G401.6 (cell line): ENCODE data around the gene FBXO24.
"Not testable (repeated sequence)": the region's sequence is repeated elsewhere in the genome, so short reads cannot be mapped to it uniquely, and the experiment has no call there.

ENCODE experiments used
- FAIRE-seq: peaks from 2 replicates; lab custom pipeline; 2012; peaks lifted over from hg19 to GRCh38; lab: Jason Lieb, UNC

Gene FBXO24

DNA sequence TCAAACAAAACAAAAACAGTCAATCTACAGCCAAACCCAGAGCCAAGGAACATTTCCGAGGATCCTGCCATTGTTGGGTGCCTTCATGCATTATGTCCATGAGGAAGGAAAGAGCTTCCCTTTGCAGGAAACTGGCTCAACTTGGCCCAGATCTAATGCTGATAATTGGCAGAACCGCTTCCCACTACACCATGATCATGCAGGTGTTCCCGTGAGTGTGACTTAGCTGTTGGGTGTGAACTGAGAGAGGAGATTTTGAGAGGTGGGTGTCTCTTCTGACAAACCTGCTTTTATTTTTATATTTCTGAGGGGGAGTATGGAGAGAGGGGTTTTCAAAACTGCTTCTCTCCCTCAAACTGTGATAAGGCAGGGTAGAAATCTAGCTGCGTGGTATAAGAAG is 27.0 kb upstream of the FBXO24 start:
- FAIRE-seq: no peak

DNA sequence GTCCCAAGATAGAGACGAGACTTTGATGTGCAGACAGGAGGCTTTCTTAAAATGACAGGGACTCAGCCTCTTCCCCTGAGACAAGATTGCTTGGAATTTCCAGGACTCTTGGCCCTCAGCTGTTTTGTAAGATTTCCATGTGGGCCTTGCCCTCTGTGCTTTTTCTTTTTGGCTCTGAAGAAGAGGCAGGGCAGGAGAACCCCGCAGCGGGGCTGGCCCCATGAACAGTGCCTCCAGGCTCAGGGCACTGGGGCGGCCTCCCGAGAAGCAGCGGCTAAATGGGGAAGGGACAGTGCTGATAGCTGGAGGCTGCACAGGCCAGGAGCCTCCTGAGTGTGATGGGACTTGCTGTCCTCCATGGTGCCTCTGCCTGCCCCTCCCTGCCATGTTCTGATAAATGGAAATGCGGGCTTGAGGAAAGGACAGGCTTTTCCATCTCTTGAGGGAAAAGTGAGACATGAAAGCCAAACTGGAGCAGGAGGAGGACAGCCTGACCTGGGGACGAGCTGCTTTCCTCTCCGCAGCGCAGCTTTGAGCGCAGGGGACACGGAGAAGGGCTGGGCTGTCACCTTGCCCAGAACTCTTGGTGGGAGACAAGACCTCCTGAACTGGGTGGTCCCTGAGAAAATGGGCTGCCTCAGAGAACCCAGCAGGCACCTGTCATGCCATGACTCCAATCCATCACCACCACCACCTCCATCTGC is 24.5 kb upstream of the FBXO24 start:
- FAIRE-seq: no peak

DNA sequence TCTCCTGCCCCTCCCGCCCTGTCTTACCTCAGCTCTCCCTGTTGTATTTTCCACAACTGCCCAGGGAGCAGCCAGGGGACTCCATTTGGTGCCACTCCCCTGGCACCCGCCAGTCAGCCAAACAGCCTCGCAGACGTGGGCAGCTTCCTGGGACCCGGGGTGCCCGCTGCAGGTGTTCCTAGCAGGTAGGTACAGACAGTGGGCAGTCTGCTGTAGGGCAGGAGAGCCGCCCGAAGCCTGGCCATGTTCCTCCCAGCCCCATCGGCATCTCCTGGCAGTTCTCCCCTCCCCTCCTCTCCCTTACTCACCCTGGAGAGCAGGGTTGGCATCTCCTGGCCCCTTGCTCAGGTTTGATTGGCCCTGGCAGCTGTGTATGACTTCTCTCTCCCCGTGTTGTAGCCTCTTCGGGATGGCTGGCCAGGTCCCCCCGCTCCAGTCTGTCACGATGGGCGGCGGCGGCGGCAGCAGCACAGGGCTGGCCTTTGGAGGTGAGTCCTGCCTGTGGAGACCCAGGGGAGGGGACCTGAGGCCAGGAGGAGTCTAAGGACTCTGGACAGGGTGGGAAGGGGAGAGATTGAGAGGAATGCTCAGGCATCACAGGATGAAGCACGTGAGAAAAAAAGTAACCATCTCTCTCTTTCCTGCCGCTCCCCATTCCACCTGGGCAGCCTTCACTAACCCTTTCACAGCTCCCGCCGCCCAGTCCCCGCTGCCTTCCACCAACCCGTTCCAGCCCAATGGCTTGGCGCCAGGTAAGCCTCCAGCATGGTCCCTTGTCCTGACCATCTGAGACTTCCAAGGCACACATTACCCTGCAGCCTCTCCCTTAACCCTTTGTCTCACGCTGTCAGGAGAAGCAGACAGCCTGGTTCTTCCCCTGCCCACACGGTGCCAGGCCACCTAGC is 23.7 kb upstream of the FBXO24 start:
- no peak for FAIRE-seq

DNA sequence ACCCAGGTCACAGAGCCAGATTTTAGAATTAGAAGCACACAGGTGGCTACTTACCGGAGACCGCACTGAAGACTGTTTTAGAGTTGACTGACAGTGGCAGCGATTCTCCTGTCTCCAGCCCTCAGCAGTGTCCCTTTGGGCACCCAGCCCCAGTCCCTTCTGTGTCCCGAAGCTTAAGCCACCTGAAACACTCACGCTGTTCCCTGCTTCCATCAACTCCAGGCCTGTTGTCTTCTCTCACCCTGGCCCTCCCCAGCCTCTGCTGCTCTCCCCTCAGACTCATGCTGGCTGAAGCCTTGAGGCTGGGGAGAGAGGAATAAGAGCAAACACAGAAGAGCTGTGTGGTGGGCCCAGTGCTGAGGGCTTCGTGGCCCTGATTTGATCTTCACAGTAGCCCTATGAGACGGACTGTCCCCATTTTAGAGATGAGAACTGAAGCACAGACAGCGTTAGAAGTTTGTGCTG is 23.0 kb upstream of the FBXO24 start:
- FAIRE-seq: no peak

DNA sequence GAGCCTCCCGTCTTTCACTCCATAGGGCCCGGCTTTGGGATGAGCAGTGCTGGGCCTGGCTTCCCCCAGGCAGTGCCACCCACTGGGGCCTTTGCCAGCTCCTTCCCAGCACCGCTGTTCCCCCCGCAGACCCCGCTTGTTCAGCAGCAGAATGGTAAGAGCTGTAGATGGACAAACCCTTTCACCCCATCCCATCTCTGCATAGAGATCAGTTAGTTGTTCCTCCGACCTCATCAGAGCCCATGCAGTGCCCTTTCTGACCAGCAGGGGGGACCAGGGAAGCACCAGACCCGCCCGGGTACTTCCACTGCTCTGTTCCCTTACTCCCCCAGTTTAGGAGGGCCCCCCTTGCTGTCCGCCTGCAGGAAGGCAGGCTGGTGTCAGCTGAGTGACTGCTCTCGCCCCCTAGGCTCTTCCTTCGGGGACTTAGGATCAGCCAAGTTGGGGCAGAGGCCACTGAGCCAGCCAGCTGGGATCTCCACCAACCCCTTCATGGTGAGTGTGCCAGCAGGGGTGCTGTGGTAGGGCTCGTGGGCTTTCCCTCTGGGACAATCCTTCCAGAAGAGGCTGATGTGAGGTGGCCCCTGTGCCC is 22.2 kb upstream of the FBXO24 start:
- no peak for FAIRE-seq

DNA sequence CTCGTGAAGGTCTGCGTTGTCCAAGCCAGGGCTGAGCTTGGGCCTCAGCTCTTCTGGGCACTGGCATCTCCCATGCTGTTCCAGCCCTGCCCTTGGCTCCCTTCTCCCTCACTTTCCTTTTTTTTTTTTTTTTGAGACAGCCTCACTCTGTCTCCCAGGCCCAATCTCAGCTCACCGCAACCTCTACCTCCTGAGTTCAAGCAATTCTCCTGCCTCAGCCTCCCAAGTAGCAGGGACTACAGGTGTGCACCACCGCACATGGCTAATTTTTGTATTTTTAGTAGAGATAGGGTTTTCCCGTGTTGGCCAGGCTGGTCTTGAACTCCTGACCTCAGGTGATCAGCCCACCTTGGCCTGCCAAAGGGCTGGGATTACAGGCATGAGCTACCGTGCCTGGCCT is 21.7 kb upstream of the FBXO24 start:
- not testable (repeated sequence) for FAIRE-seq

DNA sequence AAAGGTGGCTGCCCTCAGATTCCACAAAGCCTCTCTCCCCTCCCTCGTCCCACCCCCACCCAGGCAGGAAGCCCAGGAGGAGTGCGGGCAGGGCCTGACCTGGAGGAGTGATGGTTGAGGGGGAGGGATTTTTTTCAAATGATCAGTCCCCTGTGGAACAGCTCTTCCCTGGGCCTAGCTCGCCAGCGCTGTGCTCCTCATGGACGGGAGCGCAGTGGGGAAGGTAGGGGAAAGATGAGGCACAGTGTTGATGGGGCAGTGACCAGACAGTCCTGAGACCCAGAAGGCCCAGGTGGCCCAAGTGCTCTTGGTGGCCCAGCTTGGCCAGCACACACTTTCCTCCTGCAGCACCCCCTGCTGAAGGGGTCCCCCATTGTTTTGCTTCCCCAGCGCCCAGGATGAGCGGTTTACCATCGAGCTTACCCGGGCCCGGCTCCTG is 21.0 kb upstream of the FBXO24 start:
- FAIRE-seq: no peak

DNA sequence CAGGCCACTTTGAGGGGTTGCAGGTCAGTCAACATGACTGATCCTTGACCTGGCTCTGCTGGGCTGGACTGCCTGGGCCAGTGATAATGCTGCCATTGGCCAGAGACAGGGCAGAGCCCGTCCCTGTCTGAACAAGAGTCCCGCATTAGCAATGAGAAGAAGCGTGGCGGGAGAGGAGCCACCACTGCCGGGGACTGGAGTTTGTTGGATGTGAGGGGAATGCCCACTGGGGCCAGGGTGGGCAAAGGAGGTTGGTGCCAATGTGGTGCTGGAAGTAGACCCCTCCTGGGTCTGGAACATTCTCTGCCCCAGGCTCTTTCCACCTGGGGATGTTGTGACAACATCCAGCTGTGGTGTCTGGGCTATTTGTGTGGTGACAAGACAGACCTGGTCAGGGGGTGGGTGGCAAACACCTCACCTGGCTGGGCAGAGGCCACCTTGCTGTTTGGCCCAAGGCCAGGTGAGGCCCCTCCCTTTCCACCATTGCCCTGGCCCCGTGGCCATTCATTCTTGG is 20.1 kb upstream of the FBXO24 start:
- no peak for FAIRE-seq

DNA sequence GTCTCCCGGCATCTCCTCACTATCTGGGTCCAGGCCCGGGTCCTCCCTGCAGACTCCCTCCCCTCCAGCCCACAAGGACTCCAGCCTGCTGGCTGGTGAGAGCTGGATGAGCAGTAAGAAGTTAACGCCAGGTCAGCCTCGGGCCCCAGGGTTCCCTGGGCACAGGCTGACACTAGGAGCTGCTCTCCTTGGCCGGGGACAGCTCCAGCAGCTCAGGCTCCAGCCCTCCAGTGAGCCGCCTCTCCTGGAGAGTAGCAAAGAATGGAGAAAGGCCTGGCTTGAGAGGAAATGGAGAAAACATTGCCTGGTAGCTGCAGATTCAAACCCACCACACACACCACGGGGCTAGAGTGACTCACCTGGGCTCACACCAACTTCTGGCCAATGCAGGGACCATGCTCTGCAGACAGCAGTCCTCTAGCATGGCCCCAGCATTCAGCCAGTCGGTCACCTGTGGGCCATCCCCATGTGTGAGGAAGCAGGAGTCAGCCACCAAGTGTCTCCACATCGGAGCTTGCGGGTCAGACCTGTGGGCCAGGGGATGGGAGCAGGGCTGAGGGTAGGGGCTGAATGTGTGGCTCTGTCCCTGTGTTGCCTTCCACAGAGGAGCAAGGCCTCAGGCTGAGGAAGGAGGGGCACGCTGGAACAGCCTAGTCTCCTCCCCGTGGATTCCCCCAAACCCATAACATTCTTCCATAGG is 18.9 kb upstream of the FBXO24 start:
- no peak for FAIRE-seq

DNA sequence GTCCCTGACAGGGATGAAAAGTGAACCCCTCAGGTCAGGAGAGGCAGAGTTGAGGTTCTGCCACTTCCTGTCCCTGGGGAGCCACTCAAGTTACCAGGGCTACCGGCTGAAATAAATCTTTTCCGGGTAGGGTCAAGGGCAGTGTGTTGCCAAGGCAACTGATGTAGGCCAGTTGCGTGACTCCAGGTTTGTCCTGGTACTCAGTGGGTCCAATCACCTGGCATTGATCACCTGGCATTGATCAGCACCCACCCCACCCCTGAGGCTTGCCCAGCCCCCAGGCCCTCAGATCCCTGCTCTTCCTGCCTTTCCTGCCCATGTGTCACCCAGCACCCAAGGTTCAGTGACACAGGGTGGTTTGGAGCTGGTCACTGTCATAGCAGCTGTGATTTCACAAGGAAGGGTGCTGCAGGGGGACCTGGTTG is 18.4 kb upstream of the FBXO24 start:
- no peak for FAIRE-seq

DNA sequence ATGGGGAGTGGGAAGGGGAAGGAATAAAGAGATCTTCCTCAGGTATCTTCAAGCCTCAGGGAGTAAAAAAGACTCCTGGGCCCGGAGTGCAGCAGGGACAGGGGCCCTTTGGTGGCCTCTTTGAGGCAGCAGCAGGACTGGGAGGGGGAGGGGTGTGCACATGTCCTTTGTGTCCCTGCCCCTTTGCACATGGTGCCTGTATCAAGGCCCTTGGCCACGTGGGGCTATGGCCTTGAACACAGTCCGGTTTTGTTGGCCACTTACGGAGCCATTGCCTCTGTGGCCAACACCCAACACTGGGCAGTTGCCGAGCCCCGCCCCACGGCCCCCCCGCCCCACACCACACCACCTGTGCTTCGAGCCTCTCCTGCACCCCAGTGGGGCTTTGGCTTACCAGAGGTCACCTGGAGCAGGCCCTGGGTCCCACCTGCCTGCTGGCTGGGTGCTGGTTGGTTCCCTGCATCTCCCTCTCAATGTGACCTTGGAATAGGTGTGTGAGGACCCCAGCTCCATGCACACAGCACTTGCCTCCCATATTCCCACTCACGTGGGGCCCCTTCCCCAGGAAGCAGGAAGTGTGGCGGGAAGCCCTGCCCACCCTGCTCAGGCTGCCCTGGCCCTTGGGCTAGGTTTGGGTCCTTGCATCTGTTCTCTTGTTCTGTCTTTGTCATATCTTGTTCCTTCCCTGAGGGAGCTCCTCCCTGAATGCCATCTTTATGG is 17.8 kb upstream of the FBXO24 start:
- no peak for FAIRE-seq

DNA sequence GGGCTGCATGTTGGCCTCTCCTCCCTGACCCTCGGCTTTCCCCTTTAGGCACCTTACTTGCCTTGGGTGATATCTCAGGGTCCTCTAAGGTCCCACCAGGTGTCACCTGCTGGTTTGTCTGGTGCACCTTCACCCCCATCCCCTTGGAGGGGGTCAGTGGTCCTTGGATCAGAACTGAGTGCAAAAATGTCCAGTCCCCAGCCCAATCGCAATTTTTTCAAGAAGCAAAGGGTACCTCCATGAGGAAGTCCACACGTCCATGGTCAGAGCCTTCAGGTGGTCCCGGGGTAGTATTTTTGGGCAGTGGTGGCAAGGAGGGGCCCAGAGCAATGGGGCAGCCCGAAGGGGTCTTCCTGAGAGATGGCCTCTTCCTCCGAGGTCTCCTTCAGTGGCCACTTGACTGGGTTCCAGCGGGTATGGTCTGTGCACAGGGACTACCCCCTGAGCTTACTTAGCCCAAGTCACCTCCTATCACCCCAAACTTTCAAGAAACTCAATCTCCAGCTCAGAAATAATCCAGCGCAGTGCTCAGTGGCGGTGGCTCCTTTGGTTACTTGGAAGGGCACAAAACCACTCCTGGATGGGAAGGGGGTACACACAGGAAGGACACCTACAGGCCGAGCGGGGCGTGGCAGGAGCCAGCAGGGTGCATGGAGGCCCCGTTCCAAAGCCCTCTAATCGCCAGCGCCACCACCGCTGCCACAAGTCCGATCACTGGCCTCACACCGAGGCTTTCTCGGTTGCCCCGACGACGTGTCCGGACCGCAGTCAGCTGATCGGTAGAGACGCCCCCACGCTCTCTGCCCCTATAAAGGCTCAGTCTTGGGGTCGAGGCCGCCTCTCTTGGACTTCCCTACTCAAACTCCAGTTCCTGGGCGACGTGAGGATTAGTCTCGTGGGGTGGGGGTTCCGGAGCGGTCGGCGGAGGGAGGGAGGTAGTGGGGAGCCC is 17.0 kb upstream of the FBXO24 start:
- FAIRE-seq: peak; percentile 97

DNA sequence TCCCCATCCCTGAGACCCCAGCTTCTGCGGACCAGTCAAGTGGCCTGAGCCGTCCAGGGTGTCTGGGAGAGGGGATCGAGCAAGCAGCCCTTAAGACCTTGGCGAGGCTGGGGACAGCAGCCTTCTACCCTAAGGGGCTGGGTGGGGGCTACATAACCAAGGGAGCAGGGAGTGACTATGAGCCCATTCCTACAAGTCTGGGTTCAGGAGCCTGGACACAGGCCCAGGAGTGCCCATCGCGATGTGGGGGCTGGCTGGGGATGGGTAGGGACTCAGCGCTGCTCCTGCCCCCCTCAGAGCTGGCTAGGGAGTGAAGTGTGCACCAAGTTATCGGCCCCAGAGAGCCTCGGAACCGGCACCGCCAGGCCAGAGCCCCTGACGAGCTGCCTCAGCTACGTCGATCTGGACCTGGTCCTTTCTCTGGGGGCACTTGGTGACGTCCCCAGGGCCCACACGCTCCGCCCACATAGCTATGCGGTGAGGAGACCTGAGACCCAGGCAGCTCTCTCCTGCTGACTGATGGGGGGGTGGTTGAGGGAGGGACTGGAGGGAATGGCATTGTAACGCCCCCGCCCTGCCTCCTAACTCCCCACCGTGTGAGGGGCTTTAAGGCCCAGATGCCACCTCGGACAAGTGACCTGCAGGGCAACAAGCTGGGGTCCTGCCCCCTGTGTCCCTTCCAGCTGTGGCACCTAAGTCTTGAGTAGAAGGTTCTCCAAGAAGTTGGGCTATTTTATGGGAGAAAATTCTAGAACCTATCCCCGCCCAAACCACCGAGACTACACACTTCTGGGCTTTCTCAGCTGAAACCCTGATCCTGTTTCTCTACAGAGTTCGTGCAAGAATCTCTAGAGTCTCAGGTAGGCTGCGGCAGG is 14.9 kb upstream of the FBXO24 start:
- FAIRE-seq: peak; percentile 94

DNA sequence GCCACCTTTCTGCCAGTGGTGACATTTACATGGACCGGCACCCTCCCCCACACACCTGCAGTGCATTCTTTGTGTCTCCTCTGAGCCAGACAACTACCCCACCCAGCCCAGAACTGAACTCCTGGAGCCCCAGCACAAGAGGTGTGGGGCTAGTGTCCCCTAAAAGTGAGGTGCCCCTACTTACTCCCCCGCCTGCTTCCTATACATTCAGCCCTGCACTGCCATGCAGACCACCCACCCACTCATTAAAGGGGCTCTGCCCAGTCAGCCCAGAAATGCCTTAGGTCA is 14.4 kb upstream of the FBXO24 start:
- no peak for FAIRE-seq

DNA sequence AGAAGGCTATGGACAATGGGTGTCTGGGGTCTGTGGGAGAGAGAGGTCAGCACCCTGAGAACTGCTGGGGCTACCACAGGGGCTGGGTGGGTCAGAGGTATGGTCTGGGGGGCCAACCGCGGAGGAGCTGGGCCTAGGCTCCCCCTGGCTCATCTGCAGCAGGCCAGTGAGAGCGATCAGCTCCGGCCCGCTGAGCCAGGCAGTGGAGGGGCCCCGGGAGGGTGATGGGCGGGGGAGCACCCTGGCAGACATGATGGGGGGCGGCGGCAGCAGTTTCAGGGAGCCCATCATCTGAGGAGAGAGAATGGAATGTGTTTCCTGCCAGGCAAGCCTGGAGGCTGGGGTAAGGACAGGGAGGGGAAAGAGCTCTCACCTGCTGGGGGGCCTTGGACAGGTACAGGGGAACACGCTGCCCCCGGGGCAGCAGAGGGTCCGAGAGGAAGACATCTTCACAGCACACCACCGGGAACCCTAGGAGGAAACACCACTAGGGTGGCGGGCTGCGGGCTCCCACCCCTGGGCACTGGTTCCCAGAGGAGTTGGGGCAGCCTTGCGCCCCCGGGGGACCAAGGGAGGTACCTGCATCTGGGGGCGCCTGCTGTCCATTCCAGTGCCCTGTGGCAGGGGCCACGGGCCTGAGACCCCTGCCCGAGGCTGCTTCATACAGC is 13.7 kb upstream of the FBXO24 start:
- no peak for FAIRE-seq

DNA sequence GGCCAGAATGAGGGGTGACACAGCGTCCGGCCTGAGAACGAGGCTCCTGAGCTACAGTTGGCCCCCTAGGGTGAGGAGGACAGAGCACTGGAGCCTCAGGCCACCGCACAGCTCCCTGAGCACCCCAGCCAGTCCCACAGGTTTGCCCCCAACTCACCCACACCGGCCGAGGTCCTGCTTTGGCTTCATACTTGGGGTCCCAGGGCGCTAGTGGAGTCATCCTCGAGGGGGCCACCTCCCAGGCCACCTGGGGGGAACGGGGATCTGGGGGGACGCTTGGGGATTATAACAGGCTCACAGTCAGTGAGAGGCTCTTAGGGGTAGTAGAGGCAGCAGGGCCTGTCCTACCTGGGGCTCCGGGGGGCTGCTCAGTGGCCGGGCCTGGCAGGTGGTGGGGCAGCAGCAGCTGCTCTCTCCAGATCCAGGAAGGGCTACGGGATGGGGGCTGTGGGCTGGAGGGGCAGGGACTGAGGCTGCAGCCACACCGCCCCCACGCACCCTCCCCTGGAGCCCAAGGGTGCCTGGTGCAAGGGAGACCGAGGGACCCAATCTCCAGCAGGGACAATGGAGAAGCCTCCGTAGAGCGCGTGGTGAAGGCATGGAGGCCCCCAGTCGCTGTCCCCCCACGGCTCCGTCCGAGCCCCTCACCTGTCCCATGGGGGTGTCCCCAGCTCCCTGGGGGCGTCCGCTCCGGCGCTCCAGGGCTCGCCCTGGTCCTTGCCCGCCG is 13.0 kb upstream of the FBXO24 start:
- FAIRE-seq: no peak

DNA sequence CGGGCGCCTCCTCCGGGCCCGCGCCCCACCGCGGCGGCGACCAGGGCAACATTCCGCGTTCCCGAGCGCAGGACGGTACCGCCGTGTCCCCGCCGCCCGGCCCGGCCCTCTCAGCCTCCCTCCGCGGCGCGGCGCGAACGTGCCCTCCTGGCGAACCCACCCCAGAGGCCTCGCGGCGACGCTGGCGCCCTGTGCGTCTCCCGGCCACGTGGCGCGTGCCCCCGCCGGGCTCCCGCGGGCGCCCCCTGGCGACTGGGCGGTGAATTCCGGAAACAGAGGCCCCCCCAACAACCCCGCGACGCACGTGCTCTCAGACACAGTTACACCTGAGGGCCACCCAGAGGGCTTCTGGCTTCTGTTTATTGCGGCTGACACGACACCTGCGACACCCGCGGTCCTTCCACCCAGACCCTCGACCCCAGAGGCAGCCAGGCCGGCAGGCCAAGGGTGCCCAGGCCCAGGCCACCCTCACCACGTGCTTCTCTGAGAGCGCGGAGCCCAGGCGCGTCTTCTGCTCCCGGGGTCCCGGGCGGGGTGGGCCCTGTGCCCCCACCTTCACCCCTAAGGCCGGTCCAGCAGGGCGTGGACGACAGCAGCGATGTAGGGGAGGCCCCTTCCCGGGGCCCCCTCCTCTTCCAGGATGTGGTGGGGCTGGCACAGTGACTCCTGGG is 12.3 kb upstream of the FBXO24 start, which contains the start of gene SAP25:
TSS of gene SAP25 (minus strand) at position 210 of the 671 bp plus-strand sequence. CDS start at position 52, 158 bp downstream.
- no peak for FAIRE-seq
